Gastroesophageal sphincter (tissue), 3 donors: ENCODE data around the gene LEP.

Experiments
- POLR2A ChIP-seq, 2 donors: fragments of 450-650 bp; IDR thresholded peaks; one replicate each; pipeline ENCODE4 v1.6.1; 2017; ENCODE audit warnings: antibody characterized with exemption in 2 of 2, mild to moderate bottlenecking in 2 of 2, moderate library complexity in 1 of 2
- TF ChIP-seq, protein P1 (sequence below), 4 experiments: fragments of 200-600 bp in 2 of 4; fragments of 450-650 bp in 2 of 4; sonication (generic) in 1 of 4; IDR thresholded peaks; one replicate each; pipeline ENCODE4 v1.5.1; 2017 to 2019; ENCODE audit warnings: antibody characterized with exemption in 4 of 4, mild to moderate bottlenecking in 2 of 4, moderate library complexity in 2 of 4

DNA sequence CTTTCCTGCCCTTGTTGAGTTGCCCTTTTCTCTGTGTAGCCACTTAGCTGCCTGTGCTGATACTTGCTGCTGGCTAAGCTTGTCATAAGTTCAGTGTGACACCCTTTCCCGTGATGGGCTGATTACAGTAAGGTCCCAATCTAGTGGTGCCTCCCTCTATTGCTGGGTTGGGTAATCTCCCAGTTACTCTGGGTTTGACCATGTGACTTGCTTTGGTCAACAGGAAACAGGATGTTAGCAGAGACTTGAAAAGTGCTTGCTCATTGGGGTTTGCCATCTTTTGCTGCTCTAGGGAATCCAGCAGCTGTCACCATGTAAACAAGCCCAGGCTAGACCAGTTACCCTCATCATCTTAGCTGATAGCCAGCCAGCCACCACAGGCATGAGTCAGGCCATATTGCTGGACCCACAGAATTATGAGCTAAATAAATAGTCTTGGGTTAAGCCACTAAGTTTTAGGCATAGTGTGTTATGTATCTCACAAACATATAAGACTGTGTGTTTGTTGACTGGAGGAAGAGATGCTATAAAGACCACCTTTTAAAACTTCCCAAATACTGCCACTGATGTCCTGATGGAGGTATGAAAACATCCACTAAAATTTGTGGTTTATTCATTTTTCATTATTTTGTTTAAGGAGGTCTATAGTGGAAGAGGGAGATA lies 4.0 kb upstream of the LEP start:
- TF ChIP-seq, protein P1, sequence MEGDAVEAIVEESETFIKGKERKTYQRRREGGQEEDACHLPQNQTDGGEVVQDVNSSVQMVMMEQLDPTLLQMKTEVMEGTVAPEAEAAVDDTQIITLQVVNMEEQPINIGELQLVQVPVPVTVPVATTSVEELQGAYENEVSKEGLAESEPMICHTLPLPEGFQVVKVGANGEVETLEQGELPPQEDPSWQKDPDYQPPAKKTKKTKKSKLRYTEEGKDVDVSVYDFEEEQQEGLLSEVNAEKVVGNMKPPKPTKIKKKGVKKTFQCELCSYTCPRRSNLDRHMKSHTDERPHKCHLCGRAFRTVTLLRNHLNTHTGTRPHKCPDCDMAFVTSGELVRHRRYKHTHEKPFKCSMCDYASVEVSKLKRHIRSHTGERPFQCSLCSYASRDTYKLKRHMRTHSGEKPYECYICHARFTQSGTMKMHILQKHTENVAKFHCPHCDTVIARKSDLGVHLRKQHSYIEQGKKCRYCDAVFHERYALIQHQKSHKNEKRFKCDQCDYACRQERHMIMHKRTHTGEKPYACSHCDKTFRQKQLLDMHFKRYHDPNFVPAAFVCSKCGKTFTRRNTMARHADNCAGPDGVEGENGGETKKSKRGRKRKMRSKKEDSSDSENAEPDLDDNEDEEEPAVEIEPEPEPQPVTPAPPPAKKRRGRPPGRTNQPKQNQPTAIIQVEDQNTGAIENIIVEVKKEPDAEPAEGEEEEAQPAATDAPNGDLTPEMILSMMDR (IDR thresholded peaks at IDR 0.05), result no peak
- TF ChIP-seq POLR2A (IDR thresholded peaks at IDR 0.05), result no peak
